HT-29 (cell line): ENCODE data around the gene TIGD2. TPM values are rescaled to one million over a fixed set of nuclear protein-coding genes. Genes with fewer than 3 reads are reported as not detected.

ENCODE experiments used
- DNase-seq: peaks from one replicate; pipeline ENCODE4 v3.0.0-alpha.2; 2015; ENCODE audit warnings: low spot score
- total RNA-seq: library from RNA; depleted of rRNA; stranded (reverse); fragments of >200 nt; shearing (Covaris generic); gene quantifications from 2 replicates; pipeline ENCODE4 v1.2.3, GENCODE V29; 2014; rRNA removed

TIGD2 gene
- 4.8 and 7.2 TPM in 2 replicates for total RNA-seq

- DNase-seq: peak; percentile 90
These were observed at the start of gene TIGD2 for GRCh38 chr4:89110986-89111832. TIGD2 (plus strand) TSS chr4:89111533; CDS start chr4:89112975, 1,442 bp downstream.

- no peak for DNase-seq
These were observed 46.5 kb upstream of the TIGD2 start for GRCh38 chr4:89064848-89065247.

- no peak for DNase-seq
These were observed 43.9 kb upstream of the TIGD2 start for GRCh38 chr4:89067417-89067816.

- no peak for DNase-seq
These were observed 41.9 kb upstream of the TIGD2 start for GRCh38 chr4:89069481-89069880.

- no peak for DNase-seq
These were observed 41.3 kb upstream of the TIGD2 start for GRCh38 chr4:89070041-89070440.

- no peak for DNase-seq
These were observed 40.0 kb upstream of the TIGD2 start for GRCh38 chr4:89071311-89071710.

DNA sequence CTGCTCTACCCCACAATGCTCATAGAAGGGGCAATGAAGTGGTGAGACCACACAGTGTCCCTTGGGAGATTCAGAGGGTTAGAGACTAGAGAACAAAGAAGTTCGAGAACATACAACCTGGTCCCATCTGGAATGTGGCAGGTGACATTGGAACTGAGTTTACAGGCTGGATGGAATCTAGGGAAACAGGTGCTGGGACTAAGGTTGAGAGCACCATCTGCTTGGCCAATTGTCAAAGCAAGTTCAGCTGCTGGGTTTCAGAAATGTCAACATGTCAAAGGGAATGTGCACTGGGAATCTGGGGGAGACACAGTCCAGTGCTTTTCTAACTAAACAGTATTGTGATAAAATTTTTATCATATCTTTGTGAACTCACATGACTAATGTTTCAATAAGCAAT is 38.4 kb upstream of the TIGD2 start:
- DNase-seq: no peak

- no peak for DNase-seq
These were observed 33.6 kb upstream of the TIGD2 start for GRCh38 chr4:89077761-89078160.

DNA sequence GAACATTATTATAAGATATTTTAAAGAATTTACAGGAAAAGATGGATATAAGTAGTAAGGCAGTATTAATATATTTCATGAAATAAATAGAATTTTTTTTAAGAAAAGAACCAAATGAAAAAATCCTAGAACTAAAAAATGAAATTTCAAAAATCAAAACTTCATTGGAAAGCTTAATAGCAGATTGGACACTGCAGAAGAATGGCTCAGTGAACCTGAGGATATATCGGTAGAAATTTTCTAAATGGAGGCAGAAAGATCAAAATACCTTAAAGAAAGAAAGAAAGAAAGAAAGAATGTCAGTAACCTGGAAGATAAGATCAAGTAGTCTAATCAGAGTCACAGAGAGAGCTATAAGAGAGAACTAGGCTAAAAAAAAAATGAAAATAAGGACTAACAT is 33.0 kb upstream of the TIGD2 start:
- no peak for DNase-seq

- no peak for DNase-seq
These were observed 12.3 kb upstream of the TIGD2 start for GRCh38 chr4:89099034-89099433.

- no peak for DNase-seq
These were observed 11.9 kb upstream of the TIGD2 start for GRCh38 chr4:89099471-89099870.

DNA sequence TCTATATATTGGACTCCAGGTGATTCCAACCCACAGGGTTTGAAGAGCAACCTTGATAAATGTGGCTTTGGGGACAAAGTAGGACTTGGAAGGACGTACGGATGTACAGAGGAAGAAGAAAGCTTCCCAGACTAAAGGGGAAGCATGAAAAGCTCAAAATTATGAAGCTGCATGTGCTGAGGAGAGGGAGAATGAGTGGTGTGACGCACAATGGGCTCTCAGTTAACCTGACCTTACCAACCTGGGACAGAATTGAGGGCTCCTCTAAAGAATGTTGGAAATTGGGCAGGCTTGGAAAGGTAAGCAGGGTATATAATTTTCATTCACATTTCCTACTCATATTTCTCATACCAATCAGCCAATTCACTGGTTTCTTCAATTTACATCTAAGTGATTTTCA is 10.5 kb upstream of the TIGD2 start:
- DNase-seq: no peak

- no peak for DNase-seq
These were observed 9.8 kb upstream of the TIGD2 start for GRCh38 chr4:89101256-89102161.

- no peak for DNase-seq
These were observed 5.6 kb upstream of the TIGD2 start for GRCh38 chr4:89105726-89106125.

GRCh38 chr4:89108091-89108490 is 3.2 kb upstream of the TIGD2 start:
- DNase-seq: no peak

DNA sequence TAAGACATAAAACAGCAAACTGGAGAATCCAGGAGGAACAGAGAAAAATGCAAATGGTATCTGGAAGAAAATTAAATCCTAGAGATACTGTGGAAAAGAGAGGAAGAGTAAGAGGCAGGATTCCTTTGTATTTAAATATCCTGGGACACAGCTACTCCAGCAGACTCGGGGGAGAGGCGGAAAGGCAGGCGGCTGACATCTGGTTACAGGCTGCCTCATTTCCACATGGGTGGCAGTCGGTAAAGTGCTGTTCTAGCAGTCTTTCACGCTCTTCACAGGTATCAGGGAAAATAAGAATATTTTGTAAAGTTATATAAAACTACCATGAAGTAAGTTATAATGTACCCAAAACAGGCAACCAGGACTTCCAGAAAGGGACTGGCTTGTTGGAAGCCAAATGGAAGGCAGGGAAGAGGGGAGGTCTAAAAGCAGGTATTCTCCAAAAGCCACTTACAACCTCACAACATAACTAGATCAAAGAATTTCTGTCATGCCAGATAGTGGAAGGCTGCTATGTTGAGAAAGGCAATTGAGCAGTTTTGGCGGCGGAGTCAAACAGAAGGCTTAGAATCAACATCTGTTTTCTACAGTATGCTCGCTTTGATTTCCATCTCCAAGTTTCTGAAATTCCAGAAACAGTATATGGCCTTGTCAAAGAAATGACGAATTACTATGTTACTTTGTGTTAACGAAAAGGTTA is 1.3 kb upstream of the TIGD2 start:
- DNase-seq: no peak

DNA sequence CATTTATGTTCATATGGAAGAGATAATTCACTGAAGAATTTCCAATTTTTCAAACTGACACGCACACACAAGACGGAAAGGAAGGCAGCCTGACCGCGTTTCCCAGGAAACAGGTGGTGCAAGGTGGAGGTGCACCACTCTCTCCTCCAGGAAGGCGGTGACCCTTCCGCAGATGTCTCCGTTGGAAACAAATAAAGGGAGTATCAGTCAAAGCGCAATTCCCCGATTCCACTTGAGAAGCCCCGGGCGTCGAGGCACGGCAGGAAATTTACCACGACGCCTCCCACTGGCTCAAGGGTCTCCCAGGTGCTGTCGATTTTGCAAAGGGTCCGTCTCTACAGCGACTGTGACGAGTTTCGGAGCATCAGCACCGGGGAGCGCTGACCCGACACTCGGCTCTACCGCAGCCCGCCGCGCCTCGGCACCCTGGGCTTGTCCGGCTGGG is 770 bp upstream of the TIGD2 start:
- DNase-seq: peak; percentile 57

- DNase-seq: peak; percentile 75
These were observed 665 bp downstream of the TIGD2 start for GRCh38 chr4:89111833-89112563.

DNA sequence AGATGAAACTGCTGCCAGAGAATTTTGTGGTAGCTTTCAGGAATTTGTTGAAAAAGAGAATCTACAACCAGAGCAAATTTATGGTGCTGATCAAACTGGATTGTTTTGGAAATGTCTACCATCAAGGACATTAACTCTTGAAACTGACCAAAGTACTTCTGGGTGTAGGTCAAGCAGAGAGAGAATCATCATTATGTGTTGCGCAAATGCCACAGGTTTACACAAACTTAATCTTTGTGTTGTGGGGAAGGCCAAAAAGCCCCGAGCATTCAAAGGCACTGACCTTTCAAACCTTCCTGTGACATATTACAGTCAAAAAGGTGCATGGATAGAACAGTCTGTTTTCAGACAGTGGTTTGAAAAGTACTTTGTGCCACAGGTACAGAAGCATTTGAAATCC is 2.1 kb downstream of the TIGD2 start:
- no peak for DNase-seq

DNA sequence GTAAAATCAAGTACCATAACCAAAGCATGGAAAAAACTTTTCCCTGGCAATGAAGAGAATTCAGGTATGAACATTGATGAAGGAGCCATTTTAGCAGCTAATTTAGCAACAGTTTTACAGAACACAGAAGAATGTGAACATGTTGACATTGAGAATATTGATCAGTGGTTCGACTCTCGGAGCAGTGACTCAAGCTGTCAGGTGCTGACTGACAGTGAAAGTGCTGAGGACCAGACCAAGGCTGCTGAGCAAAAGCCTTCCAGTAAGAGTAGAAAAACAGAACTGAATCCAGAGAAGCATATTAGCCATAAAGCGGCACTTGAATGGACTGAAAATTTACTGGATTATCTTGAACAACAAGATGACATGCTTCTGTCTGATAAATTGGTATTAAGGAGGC is 2.8 kb downstream of the TIGD2 start:
- DNase-seq: no peak

GRCh38 chr4:89117115-89117514 is 5.8 kb downstream of the TIGD2 start:
- no peak for DNase-seq
